ENCODE data around the gene ACSF3. TPM values are rescaled to one million over a fixed set of nuclear protein-coding genes. Genes with fewer than 3 reads are reported as not detected.

ACSF3 gene
- total RNA-seq, 1 donor from 2014 or later = 35.7 TPM

- H3K27me3 Mint-ChIP-seq (ENCODE audit: low read depth) = no peaks in the 10 kb centered on the region
- no peak for TF ChIP-seq CTCF (IDR thresholded peaks at IDR 0.05; ENCODE audit: unreplicated experiment)
- no peak overlapping the region for H3K4me3 Mint-ChIP-seq
- peaks cover 8% of the 10 kb centered on the region for H3K9me3 Mint-ChIP-seq
- H3K27ac Mint-ChIP-seq = no peak overlapping the region
- H3K4me1 Mint-ChIP-seq = no peaks in the 10 kb centered on the region
- DNase-seq (ENCODE audit: low spot score in 2 of 2, unreplicated experiment in 2 of 2) = no peak
- peaks cover 50% of the 10 kb centered on the region for H3K36me3 Mint-ChIP-seq
These were observed 28.2 kb downstream of the ACSF3 start for GRCh38 chr16:89121691-89122321.

GRCh38 chr16:89122322-89122851, 28.7 kb downstream of the ACSF3 start:
- Mint-ChIP-seq H3K4me3 (no peak overlapping the region), H3K9me3 (peaks cover 8% of the 10 kb centered on the region), H3K27me3 (ENCODE audit: low read depth) (no peaks in the 10 kb centered on the region), H3K4me1 (no peaks in the 10 kb centered on the region), H3K27ac (no peak overlapping the region), H3K36me3 (peaks cover 49% of the 10 kb centered on the region)
- no peak for DNase-seq (ENCODE audit: low spot score in 2 of 2, unreplicated experiment in 2 of 2)
- no peak for TF ChIP-seq CTCF (IDR thresholded peaks at IDR 0.05; ENCODE audit: unreplicated experiment)

- Mint-ChIP-seq H3K36me3 (peaks cover 44% of the 10 kb centered on the region), H3K27ac (no peak overlapping the region), H3K4me1 (no peaks in the 10 kb centered on the region), H3K9me3 (peaks cover 8% of the 10 kb centered on the region), H3K27me3 (ENCODE audit: low read depth) (no peaks in the 10 kb centered on the region), H3K4me3 (no peak overlapping the region)
- DNase-seq (ENCODE audit: low spot score in 2 of 2, unreplicated experiment in 2 of 2) = no peak
- no peak for TF ChIP-seq CTCF (IDR thresholded peaks at IDR 0.05; ENCODE audit: unreplicated experiment)
These were observed 29.6 kb downstream of the ACSF3 start for GRCh38 chr16:89123001-89123830.

GRCh38 chr16:89123831-89124100, 30.1 kb downstream of the ACSF3 start:
- no peaks in the 10 kb centered on the region for H3K4me1 Mint-ChIP-seq
- H3K36me3 Mint-ChIP-seq = peaks cover 45% of the 10 kb centered on the region
- peaks cover 10% of the 10 kb centered on the region for H3K9me3 Mint-ChIP-seq
- DNase-seq (ENCODE audit: low spot score in 2 of 2, unreplicated experiment in 2 of 2) = no peak
- no peak for TF ChIP-seq CTCF (IDR thresholded peaks at IDR 0.05; ENCODE audit: unreplicated experiment)
- no peak overlapping the region for H3K4me3 Mint-ChIP-seq
- H3K27me3 Mint-ChIP-seq (ENCODE audit: low read depth) = no peaks in the 10 kb centered on the region
- no peak overlapping the region for H3K27ac Mint-ChIP-seq

GRCh38 chr16:89129378-89129777, 35.7 kb downstream of the ACSF3 start:
- TF ChIP-seq CTCF (IDR thresholded peaks at IDR 0.05; ENCODE audit: unreplicated experiment) = no peak
- Mint-ChIP-seq H3K4me3 (no peak overlapping the region), H3K4me1 (no peaks in the 10 kb centered on the region), H3K9me3 (peaks cover 33% of the 10 kb centered on the region), H3K27me3 (ENCODE audit: low read depth) (no peaks in the 10 kb centered on the region), H3K36me3 (peaks cover 55% of the 10 kb centered on the region), H3K27ac (no peak overlapping the region)
- no peak for DNase-seq (ENCODE audit: low spot score in 2 of 2, unreplicated experiment in 2 of 2)
